Activated naive CD4-positive, alpha-beta T cell treated with Interleukin-2 at 50 U/mL for 16 hours (primary cell): ENCODE measurements around the gene RGS2.
A peak's percentile ranks its signal among the peaks of the same experiment; 100 is the strongest.

ENCODE experiments used
- DNase-seq: peaks from one replicate; pipeline ENCODE4 v3.0.0-alpha.2; 2020

The RGS2 gene

DNA sequence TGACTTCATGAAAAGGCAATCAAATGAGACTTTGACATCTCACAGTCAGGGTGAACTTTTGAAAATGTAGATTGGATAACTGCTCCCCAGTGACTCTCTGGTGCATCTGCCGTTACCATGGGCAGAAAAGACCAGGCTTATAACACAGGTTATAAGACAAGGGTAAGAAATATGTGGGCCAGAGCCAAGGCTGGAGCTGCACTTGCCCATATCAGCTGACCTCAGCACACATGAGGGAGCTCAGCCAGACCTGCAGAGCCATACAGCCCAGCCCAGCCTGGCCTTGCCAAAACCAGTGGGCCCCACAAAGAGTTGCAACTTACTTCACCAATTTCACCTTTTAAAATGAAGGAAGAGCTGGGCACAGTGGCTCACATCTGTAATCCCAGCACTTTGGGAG is 11.7 kb upstream of the RGS2 start:
- DNase-seq = no peak

DNA sequence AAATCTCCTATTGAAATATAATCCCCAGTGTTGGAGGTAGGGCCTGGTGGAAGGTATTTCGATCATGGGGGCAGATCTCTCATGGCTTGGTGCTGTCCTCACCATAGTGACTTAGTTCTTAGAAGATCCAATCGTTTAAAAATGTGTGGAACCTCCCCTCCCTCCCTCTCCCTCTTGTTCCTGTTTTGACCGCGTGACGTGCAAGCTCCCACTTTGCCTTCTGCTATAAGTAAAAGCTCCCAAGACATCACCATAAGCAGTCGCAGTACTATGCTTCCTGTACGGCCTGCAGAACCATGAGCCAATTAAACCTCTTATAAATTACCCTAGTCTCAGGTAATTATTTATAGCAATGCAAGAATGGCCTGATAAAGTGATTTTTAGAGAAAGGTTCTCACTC is 10.9 kb upstream of the RGS2 start:
- no peak for DNase-seq

DNA sequence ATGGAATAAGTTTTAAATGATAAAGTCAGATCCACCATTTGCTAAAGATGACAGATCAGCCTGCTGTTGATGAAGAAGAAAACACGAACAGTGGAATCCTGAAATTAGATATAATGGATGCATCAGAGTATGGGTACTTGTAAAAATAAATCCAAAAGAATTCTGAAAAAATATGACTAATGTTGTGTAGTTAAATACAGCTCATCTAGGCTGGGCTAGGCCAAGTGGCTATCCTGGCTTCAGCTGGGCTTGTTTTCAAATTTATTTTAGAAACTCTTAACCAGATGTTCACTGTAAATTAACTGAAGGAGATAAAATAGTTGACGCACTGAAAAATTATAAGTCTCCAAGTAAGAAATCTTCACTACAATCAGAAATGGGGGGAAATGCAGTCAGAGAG is 7.4 kb upstream of the RGS2 start:
- no peak for DNase-seq

DNA sequence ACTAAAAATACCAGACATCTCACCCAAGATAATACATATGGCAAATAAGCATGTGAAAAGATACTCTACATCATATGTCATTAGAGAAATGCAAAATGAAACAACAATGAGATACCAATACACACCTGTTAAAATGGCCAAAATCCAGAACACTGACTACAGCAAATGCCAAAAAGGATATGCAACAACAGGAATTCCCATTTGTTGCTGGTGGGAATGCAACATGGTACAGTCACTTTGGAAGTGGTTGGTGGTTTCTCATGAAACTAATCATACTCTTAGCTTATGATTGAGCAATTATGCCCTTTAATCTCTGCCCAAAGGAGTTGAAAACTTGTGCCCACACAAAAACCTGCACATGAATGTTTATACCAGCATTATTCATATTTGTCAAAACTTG is 6.4 kb upstream of the RGS2 start:
- DNase-seq = no peak

DNA sequence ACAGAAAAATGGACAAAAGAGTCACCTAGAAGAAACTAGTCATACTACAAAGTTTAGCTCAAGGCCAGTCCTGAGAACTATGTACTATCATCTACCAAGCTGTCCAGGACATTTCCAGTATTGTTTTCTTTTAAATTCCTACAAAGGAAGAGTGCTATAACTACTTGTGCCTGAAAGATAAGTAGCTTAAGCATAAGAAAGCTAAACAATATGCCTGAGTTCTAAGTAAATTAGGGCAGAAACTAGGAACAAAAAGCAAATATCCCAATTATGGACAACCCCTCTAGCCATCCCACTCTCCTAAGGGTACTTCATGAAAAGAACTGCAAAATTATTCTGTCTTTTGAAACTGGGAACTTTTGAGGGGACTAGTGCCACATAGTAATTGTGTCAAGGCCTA is 5.3 kb upstream of the RGS2 start:
- no peak for DNase-seq

DNA sequence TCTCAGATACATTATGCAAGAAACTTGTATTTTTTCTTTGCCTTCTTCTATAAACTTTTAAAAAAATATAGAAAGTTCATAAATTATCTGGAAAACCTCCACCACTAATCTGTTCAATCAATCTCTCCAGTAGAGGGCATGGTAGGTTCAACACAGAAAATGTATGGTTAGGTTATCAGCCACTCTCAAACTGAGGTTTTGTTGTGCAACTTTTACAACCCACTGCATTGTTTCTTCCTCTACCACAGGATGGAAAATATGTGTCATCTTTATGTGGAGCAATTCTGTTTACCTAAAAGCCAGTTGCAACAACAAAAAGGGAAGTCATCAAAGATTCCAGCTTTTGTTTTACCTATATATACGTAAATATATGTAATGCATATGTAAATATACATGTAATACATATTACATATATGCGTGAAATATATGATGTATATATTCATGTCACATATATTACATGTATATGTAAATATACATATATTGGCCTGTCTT is 3.0 kb upstream of the RGS2 start:
- no peak for DNase-seq

DNA sequence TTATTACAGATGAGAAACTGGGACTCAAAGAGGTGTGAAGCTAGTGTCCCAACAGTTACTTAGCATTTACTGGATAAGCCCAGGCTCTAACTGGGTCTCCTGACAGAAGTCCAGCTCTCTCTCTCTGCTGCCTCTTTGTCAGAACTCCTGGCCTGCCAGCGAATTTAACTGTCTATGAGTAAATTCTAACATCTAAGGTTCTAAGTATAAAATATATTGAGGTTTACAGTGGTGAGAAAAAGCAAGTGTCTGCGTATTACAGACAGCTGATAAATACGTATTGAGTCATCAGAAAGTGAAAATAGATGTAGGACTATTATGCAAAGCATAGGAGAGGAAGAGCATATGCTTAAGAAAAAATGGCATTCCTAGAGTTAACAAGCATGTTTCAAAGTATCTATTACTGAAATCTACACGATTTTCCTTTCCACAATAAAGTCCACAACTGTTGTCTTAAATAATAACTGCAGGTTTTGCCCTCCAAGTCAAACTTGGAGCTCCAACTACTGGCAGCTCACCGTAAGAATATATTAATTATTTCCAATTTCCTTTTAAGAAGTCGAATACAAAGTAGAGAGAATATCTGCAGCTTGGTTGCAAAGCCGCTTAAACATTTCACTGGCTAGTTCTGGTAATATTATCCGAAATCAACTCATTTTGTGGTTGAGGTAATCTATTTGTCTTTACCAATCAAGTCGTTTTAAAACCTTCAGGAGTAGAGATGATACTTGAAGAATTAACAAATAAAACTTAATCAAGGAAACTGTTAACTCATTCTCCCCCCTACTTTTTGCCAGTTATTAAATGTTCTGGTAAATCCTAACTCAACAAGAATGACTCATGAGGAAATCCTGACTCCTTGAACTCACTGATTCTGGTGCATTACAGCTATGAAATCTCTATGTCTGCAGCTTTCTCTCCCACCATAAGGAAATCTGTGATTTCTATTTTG is 1.4 kb upstream of the RGS2 start:
- peak; percentile 27 for DNase-seq

DNA sequence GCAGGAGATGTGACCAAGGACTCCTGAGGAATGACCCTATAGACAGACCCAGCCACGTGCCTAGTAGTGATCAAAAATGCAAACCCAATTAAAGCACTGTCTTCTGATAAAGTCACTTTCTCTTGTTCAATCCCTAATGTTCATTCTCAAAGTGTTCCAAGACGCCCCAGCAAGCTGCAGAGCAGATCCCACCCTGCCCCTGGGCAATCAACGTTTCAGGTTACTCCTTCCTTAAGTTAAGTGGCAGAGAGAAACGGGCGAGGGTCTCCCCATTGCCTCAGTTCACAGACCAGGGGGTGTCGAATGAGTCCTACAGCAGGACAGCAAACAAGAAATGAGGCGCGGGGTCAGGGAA is 699 bp upstream of the RGS2 start:
- no peak for DNase-seq

DNA sequence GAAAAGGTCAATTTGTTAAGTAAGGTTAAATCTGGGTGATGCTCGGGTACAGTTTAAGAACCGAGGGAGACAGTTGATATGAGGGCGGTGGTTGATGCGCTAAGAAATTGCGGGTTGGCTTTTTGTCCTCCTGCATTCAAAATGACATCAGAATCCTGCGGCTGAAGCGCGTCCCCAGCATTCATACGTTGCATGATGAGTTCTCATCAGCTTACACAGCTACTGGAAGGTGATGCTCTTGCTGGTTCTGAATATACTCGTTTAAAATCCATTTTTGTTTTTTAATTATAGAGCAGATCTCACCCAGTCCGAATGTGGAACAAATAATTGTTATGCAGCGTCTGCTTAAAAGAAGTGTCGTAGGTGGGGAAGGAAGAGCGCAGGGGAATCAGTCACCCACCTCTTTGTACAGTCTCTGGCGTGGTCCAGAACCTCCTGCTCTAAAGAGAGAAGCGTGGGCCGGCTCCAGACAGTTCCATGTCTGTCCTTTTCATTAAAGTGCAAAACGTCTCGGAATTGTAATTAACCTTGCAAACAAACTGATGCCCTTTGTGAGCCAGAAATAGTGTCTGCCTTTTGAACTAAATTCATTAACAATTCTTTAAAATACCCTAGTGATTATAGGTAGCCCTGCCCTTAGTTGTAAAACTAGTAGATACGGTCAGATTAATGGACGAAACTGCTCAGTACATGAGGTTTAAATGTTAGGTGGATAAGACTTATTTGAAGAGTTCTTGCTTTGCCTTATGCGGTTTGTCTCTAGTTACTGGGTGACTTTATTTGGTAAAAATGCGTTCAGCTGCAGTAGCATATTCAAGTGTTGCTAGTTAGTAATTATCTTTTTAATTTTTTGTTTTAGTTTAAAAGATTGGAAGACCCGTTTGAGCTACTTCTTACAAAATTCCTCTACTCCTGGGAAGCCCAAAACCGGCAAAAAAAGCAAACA is 741 bp downstream of the RGS2 start:
- peak; percentile 59 for DNase-seq

DNA sequence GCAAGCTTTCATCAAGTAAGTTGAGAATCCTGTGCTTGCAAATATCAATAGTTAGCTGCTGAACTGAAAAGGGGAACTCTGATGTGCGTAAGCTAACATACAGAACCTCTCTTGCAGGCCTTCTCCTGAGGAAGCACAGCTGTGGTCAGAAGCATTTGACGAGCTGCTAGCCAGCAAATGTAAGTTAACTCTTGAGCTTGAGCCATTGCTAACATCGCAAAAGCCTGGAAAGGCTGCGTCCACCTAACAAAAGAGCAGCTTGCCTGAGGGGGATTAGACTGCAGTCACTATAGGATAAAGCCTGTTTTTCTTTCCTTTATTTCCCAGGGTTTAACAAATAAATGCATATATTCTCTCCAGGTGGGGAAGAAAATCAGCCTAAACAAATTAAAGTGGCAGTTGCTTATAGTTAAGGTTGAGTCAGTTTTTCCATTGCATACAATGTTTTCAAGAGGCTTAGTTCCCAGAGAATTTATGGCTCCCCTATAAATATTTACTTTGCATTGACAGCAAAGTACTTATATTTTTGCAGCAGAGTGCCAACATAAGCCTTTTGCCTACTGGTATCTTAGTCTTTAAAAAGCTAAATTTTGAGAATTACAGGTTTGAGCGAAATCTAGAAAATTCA is 1.5 kb downstream of the RGS2 start:
- DNase-seq = no peak

DNA sequence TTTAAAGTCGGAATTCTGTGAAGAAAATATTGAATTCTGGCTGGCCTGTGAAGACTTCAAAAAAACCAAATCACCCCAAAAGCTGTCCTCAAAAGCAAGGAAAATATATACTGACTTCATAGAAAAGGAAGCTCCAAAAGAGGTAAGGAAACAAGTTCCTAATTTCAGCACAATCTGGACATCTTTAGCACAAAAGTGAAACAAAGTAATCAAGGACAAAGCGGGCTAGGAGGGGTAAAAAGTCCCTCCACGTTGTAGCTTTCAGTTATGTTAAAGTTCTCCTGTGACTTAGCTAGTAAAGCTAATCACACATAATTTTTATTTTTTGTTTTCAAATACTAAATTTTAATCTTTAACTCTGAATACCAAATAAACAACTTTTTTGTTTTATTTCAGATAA is 2.2 kb downstream of the RGS2 start:
- no peak for DNase-seq

DNA sequence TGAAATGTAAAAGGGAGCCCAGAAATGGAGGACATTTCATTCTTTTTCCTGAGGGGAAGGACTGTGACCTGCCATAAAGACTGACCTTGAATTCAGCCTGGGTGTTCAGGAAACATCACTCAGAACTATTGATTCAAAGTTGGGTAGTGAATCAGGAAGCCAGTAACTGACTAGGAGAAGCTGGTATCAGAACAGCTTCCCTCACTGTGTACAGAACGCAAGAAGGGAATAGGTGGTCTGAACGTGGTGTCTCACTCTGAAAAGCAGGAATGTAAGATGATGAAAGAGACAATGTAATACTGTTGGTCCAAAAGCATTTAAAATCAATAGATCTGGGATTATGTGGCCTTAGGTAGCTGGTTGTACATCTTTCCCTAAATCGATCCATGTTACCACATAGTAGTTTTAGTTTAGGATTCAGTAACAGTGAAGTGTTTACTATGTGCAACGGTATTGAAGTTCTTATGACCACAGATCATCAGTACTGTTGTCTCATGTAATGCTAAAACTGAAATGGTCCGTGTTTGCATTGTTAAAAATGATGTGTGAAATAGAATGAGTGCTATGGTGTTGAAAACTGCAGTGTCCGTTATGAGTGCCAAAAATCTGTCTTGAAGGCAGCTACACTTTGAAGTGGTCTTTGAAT is 2.9 kb downstream of the RGS2 start:
- no peak for DNase-seq

DNA sequence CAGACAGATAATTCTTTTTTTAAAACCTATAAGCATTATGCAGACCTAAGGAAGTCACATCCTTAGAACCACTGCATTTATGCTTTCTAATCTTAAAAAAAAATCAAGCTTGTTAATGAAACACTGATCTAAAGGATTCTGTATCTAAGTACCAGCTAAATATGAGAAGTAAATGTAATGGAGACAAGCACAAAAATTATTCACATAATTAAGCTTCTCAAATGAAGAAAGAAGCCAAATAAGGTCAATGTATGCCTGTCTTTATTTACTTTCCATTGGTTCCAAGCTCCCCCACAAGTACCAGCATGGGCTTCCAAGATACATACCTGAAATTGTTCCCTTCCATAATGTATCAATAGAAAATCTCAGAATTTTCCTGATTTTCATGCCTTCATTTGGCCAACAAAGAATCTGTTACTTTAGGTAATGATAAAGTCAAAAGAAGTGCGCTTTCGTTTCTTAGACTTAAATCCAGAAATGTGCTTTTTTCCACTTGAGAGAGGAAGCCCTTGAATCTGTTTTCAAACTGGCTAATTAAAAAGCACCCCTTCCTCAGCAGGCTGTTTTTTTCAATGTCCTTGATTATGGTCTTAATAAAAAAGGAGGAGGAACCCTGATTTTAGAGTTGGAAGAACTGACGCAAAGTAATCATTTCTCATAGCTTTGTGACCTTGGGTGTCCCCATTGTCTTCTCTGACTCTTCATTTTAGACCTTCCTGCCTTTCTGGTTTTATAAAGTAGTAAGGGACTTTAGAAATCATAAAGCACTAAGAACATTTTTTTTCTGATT is 3.8 kb downstream of the RGS2 start:
- DNase-seq = no peak

DNA sequence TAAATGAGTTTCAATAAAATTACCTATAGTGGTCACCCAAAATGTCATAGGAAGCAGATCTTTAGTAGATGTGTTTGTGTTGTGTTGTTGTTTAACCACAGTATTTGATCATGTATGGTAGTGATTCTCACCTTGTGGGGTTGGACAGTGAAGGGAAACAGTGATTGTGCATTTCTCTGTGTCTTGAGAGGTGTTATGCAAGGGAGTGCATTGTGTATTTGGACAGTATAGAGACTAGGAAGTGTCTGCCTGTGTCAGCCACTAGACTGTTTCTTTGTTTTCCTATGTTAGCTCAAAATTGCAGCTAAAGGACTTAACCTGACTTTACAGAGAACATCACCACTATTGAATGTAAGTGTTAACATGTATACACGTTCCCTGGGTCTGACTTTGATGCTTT is 6.0 kb downstream of the RGS2 start:
- DNase-seq = no peak

DNA sequence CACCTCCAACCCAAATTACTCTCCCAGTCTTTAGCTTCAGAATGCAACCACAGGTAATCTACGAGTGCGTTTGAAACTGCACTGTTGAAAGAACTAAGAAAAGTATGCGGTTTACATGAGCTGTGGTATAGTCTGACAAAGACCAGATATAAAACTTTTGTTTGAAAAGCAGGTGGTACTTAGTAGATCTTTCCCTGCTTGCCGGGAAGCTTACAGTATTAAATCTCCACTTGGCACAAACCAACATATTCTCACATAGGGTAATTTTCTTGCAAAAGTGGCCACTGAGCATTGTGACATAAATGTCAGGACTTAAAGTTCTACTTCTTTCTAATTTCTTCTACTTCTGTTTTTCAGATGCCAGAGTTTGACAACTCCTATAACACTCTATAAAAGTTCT is 8.4 kb downstream of the RGS2 start:
- DNase-seq = no peak

DNA sequence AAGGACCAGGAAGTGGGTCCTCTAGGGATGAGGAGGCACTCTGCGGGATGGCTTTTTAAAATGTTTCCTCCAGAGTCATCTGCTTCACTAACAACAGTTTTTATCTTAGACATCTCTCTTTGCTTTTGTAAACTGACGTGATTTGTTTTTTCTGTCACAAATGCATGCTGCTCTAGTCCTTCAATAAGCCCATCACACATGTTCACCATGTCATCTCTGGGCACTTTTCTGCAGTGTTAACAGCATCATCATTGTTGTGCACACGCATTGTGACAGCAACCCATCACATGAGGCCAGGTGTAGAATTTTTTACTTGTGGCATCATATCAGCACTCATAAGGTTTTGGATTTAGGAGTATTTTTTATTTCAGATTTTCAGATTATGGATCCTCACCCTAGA is 12.5 kb downstream of the RGS2 start:
- no peak for DNase-seq

DNA sequence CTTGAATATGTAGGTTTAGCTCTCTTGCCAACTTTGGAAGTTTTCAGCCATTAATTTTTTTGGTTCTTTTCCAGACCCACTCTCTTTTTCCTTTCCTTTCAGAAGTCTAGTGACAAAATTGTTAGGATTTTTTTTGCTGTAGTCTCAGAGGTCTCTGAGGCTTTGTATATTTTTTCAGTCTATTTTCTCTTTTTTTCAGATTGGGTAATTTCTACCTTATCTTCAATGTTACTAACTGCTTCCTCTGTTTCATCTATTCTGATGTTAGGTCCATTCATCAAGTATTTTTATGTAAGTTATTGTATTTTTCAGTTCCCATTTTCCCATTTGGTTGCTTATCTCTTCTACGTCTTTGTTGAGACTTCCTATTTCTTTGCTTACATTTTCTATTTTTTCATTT is 15.7 kb downstream of the RGS2 start:
- no peak for DNase-seq

DNA sequence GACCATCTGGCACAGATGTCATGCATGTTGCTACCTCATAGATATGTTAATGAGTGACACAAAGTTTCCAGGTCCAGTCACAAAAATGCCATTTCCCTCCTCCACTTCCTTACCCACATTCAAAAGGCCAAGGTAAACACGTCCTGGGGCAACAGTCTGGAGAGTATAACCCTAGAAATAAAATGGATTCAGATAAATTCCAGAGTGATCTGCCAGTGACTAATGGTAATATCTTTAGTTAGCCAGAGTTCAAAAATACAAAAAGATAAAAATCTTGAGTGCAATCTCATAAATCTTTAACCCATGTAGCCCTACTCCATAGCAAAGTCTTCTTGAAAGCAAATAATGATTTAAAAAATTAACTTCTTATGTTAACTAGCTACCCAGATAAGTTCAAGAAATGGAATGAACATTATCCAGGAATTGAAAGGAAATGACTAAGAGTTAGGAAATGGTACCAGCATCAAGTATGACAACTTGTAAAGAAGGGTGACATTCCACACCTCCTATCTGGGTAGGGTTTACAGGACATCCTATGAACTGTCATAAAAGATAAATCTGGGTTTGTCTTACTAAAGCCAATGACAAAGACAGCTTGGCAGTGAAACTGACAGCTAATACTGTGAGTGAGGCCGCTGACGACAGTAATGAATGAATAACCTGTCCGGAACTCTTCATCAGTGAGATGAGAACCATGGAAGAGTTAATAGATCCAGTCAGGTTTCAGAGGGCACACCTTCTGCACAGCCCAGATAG is 18.1 kb downstream of the RGS2 start:
- no peak for DNase-seq

DNA sequence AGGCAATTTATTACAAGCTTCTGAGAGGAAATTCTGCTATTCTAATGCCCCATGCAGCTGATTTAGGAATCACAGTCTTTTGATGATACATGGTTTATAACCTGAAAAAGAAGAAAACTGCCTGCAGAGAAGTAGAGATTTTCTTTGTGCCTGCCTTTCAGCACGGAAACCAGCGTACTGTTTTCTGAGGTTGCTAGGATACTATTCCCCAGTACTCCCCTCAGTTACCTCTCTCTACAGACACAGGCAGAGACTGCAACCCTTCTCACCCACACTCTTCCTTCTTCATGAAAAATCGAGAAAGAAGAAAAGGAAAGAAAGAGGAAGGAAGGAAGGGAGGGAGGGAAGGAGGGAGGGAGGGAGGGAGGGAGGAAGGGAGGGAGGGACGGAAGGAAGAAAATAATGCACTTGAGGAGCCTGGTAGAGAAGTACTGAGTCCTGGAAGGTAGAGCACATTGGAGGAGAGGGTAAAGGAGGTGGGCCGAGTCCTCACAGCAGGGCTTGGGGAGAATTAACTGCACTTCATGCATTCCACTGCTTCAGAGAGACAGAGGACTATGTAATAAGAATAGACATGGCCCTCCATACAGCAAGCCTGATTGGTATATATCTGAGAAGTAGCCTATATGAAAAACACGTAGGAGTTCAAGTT is 21.9 kb downstream of the RGS2 start:
- DNase-seq = no peak

DNA sequence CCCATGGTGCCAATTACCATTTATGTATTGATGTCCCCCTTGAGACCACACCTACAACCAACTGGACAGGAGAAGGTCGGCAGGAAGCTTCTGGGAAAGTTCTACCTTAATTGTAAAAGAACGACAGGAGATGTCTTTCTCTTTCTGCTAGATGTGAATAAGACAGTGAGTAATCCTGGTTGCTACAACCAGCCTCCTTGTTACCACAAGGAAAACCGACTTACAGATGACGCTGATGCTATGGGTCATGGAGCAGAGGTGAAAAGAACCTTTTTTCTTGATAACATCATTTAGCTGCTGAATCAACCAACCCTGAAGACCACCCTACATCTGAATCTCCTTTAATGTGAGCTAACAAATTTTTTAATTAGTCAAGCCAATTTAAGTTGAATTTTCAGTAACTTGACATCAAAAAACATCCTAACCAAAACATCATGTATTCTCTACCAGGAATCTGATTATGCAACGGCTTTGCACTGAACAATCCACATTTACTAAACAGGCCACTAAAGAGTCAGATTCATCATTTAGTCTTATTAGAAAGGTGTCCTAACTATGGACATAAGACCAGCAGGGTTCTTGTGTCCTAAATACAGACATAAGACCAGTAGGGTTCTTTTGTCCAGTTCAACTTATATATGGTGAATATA is 23.0 kb downstream of the RGS2 start:
- DNase-seq = no peak
